Fibroblast of skin of back (primary cell): ENCODE results near the gene MRPL20. TPM values are rescaled to one million over a fixed set of nuclear protein-coding genes. Genes with fewer than 3 reads are reported as not detected.
"Not testable (repeated sequence)": the region's sequence is repeated elsewhere in the genome, so short reads cannot be mapped to it uniquely, and the experiment has no call there.

Experiments used
- DNase-seq: peaks from one replicate; pipeline ENCODE4 v3.0.0-alpha.2; 2013
- polyA plus RNA-seq, 2 experiments: library from polyadenylated mRNA; unstranded; fragments of 120-200 nt; gene quantifications; one replicate each; pipeline ENCODE4 v1.2.1, GENCODE V29; 2013; ENCODE audit not compliant: insufficient read length in 2 of 2

The MRPL20 gene
- polyA plus RNA-seq (2013, experiment 1 of 2; ENCODE audit: insufficient read length) = 112 TPM
- 80.6 TPM for polyA plus RNA-seq (2013, experiment 2 of 2; ENCODE audit: insufficient read length)

DNA sequence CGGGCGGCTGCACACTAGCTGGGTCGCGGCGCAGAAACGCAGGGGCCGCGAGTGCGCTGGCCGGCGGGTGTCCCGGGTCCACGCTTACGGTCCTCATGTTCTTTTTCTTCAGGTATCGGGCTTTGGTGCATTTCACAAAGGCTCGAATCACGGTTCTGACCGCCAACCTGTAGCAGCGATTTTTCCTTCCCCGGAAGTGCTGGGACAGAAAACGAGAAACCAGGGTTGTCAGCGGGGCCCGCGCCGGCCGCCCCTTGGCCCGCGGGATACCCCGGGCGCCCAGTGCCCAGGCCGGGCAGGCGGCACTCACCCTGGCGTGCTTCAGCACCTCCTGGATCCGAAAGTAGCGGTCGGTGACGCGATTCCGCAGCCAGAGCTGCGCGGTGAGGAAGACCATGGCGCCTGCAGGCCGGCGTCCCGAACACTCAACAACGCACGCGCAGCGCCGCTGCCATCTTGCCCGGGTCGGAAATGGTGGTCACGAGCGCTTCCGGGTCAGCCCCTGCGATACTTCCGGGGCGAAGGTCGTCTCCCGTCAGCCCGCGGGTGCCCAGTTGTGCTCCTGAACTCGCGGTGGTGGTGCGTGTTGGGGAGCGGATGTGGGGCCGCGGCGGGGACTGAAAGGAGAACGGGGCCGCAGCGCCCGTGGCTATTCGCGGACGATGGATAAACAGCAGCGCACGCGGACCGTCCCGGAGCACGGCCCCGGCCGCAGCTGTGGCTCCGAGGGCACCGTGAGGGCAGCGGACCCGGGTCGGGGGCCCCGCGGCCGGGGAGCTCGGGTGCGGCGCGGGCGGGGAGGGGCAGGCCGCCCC lies at the start of gene MRPL20:
MRPL20 (minus strand) TSS at position 473 of the 815 bp plus-strand sequence; CDS start at position 397, 76 bp downstream.
- DNase-seq = peak; percentile 92

GRCh38 chr1:1456683-1457255 lies 49.7 kb upstream of the MRPL20 start:
- DNase-seq = not testable (repeated sequence)

DNA sequence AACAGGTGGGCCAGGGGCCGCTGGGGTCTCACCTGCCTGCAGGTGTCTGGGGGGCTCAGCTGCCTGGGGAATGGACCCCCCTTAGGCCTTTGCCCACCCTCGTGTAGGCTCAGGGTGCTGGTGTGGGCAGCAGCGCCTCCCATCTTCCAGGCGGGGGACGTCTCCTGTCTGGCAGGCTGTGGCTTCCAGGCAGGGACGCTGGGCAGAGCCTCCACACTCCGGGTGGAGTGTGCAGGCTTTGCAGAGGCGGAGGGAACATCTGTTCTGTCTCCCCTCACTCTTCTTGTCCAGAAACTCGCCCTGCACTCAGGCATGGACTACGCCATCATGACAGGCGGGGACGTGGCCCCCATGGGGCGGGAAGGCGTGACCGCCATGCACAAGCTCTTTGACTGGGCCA lies 48.8 kb upstream of the MRPL20 start:
- not testable (repeated sequence) for DNase-seq

DNA sequence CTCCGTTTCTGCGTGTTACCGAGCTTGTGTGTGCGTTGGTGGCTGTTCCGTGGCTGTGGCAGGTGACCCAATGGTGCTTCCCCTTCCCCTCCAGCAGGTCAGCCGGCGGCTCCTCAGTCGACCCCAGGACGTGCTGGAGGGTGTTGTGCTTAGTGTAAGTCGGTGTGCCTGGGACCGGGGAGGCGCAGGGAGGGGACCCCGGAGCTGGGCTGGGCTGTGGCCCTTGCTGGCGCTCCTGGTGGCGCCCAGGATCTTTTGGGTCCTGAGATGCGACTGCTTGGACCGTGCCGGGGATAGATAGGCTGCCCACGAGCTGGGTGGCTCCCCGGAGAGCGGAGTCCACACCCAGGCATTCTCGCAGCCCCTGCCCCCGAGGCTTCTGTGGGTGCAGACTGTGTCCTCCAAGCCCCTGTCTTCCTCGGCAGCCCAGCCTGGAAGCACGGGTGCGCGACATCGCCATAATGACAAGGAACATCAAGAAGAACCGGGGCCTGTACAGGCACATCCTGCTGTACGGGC lies 48.3 kb upstream of the MRPL20 start:
- DNase-seq = no peak

DNA sequence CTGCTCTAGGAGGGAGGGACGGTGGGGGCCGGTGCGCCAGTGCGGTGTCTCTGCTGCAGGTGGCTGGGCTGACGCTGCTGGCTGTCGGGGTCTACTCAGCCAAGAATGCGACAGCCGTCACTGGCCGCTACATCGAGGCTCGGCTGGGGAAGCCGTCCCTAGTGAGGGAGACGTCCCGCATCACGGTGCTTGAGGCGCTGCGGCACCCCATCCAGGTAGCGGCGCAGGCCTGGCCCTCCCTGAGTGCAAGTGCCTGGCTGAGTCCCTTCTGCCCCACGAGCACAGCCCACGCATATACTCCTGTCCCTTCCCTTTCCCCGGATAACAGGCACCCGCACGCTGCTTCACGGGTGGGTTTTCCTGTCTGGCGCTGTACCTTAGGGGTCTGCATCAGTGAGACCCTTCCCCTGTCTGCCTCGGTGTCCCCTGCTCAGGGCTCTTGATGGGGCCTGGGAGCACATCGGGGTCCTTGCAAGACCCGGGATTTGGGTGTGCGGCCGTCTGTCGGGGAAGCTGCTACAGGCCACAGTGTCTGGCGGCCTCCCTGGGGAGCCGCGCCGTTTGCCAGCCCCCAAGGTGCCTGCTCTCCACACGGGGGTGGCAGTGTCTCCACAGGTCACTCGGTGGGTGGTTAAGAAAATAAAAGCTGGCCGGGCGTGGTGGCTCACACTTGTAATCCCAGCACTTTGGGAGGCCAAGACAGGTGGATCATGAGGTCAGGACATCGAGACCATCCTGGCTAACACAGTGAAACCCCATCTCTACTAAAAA lies 47.4 kb upstream of the MRPL20 start:
- DNase-seq = not testable (repeated sequence)

GRCh38 chr1:1452882-1453281 lies 45.8 kb upstream of the MRPL20 start:
- no peak for DNase-seq

GRCh38 chr1:1452365-1452739 lies 45.3 kb upstream of the MRPL20 start:
- DNase-seq = not testable (repeated sequence)

GRCh38 chr1:1451696-1452364 lies 44.7 kb upstream of the MRPL20 start:
- DNase-seq = no peak

DNA sequence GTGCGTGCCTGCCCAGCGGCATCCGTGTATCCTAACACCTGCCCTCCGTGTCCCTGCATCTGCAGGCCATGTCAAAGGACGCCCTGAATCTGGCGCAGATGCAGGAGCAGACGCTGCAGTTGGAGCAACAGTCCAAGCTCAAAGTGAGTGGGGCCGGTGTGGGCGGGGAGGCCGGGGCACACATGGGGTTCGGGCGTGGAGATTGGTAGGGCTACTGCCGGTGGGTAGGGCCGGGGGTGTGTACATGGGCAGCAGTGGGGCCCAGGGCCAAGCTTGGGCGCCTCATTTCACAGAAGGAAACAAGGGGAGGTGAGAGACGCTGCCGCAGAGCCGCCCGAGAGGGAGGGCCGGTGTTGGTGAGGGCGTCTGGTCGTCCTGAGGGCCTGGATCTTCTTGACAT lies 43.5 kb upstream of the MRPL20 start:
- not testable (repeated sequence) for DNase-seq

GRCh38 chr1:1449099-1449739 lies 42.1 kb upstream of the MRPL20 start, which contains the start of gene ATAD3C:
Gene ATAD3C (plus strand): TSS chr1:1449689. CDS start chr1:1450684, 995 bp downstream.
- no peak for DNase-seq

DNA sequence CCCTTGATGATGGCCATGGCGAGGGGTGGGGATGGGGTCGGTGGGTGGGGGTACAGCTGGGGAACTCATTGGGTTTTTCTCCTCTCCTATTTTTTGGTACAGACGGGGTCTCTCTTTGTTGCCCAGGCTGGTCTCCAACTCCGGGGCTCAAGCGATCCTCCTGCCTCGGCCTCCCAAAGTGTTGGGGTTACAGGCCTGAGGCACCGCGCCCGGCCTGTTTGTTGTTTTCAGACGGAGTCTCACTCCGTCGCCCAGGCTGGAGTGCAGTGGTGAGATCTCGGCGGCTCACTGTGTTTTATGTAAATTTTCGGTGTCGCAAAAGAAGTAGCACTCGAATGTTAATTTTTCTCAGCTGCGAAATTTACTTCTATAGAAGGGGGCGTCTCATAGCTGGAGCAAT lies 39.5 kb upstream of the MRPL20 start:
- DNase-seq = not testable (repeated sequence)

- no peak for DNase-seq
Measured at GRCh38 chr1:1442069-1442770, 35.1 kb upstream of the MRPL20 start.

- peak; percentile 22 for DNase-seq
Measured at GRCh38 chr1:1441002-1441888, 34.2 kb upstream of the MRPL20 start.

DNA sequence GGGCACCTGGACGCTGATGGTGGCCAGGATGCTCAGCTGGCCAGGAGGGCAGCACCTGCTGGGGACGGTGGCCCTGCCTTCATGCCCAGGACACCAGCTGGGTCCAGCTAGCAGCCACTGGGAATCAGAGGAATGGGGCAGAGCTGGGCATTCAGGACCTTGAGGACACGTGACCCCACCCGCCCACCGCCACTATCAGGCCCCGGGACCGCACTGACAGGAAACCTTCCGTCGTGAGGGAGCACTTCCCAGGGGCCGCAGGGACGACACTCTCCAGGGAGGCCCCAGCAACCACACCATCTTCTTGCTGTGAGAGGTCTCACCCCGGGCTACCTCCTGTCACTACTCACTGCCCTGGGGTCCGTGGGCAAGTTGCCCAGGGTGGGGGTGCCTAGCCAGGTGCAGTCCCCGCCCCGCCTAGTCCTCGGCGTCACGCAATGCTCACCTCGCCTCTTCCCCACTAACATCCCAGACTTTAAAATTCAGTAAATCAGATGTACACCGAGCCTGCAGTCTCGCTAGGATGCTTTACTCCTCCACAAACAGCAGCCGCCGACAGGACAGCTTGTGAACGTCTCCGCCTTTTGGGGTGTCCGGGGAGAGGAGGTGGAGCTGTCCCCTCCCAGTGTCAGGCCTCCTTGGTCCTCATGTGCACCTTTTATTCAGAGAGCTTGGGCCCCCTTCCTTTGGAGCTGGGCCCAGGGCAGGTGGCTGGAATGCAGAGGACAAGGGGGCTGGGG lies 33.3 kb upstream of the MRPL20 start:
- no peak for DNase-seq

- no peak for DNase-seq
Measured at GRCh38 chr1:1439546-1440261, 32.6 kb upstream of the MRPL20 start.

DNA sequence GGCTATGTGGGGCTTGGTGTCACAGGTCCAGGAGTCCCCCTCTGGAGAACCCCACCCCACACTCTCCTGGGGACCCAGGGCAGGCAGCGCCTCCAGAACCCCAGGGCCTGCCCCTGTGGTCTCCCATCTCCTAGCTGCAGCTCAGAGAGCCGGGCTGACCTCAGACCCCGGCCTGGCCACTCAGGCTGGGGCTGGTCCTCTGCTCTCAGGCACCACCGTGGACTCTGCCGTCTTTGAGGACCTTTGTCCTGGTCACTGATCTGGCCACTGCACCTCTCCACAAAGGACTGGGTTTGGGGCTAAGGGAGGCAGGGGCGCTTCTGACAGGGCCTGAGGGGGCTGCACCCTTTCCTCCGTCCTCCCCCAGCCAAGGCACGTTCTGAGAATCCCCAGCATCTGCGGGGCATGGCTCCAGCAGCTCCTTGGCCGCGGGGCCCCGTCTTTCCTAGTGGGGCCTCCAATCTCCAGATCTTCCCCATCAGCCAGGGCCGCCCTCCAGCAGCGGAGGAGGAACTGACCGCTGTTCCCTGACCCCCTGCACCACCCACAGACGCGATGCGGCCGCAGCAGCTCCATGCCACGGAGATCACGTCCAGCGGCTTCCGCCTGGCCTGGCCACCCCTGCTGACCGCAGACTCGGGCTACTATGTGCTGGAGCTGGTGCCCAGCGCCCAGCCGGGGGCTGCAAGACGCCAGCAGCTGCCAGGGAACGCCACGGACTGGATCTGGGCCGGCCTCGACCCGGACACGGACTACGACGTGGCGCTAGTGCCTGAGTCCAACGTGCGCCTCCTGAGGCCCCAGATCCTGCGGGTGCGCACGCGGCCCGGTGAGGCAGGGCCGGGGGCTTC lies 31.7 kb upstream of the MRPL20 start:
- no peak for DNase-seq

GRCh38 chr1:1437904-1438376 lies 30.8 kb upstream of the MRPL20 start:
- DNase-seq = peak; percentile 11
